GM12801 (cell line): ENCODE data around the gene NMNAT1.

Experiments
- CTCF ChIP-seq: IDR thresholded peaks from one replicate; pipeline ENCODE4 v1.5.1; 2011; ENCODE audit warnings: control low read depth; ENCODE audit not compliant: insufficient read length; ENCODE audit errors: extremely low read depth

NMNAT1 gene

GRCh38 chr1:9904596-9904995 lies 38.7 kb upstream of the NMNAT1 start:
- TF ChIP-seq CTCF = no peak

GRCh38 chr1:9905010-9905409 lies 38.3 kb upstream of the NMNAT1 start:
- no peak for TF ChIP-seq CTCF

- TF ChIP-seq CTCF = no peak
Measured at GRCh38 chr1:9906466-9906865, 36.8 kb upstream of the NMNAT1 start.

GRCh38 chr1:9907441-9907840 lies 35.8 kb upstream of the NMNAT1 start:
- TF ChIP-seq CTCF = no peak

GRCh38 chr1:9908871-9909233 lies 34.4 kb upstream of the NMNAT1 start:
- no peak for TF ChIP-seq CTCF

GRCh38 chr1:9909234-9910046 lies 33.8 kb upstream of the NMNAT1 start:
- no peak for TF ChIP-seq CTCF

- no peak for TF ChIP-seq CTCF
Measured at GRCh38 chr1:9910076-9910422, 33.2 kb upstream of the NMNAT1 start, which contains the start of gene CTNNBIP1. Gene CTNNBIP1 (minus strand): TSS chr1:9910269. CDS start chr1:9872064, 38,205 bp downstream.
